Hippocampal formation (tissue), 2 donors: ENCODE data around the gene CWC15.
"Not testable (repeated sequence)": the region's sequence is repeated elsewhere in the genome, so short reads cannot be mapped to it uniquely, and the experiment has no call there.

ENCODE experiments used
- DNase-seq, 2 donors: peaks; one replicate each; lab custom pipeline; 2025; lab: John Stamatoyannopoulos, UW

Gene CWC15

GRCh38 chr11:94954753-94955152 lies 18.6 kb downstream of the CWC15 start:
- DNase-seq: no peak

DNA sequence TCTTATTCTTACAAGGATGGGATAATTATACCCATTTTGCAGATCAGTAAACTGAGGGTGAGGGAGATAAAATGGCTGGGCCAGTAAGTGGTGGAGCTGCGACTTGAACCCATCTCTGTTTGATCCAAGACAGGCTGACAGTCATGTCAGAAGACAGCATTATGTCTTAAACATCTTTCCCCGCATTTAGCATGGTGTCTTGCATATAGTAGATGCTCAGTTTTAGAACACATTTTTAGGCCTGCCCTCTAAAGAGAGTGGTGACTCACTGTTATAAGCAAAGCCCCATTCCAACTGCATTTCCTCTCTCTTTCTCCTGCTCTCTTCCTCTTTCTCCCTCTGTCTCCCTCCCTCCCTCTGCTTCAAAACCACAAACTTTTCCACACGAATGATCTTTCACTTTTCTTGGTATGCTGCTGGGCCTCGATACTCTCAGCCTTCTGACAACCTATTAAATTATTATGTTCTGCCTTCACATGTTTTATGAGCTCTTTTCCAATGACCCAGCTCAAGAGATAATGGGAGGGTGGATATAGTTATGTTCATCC lies 25.2 kb downstream of the CWC15 start:
- DNase-seq: no peak

- no peak for DNase-seq
Observed at GRCh38 chr11:94946812-94947211, 26.5 kb downstream of the CWC15 start.

DNA sequence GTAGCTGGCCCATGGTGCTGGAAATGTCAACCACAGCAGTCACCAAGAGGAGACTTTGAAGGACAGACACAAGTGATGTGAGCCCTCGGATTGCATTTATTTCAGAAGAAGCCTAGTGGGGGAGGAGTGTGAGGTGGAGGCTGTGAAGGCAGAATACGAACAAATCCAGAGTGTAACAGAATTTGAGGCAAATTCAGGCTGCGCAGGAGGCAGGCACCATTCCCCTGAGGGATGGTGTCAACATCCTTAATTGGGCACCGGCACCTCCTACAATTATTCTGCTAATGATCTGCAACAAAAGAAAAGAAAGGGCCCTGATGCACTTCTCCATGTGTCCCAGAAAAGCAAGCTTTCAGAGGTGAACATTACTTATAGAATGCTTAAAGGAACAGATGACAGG lies 32.2 kb downstream of the CWC15 start:
- DNase-seq: no peak

- no peak for DNase-seq
Observed at GRCh38 chr11:94939346-94939745, 34.0 kb downstream of the CWC15 start.

- no peak for DNase-seq
Observed at GRCh38 chr11:94938095-94939055, 35.0 kb downstream of the CWC15 start.

- DNase-seq: no peak
Observed at GRCh38 chr11:94934846-94935245, 38.5 kb downstream of the CWC15 start.

DNA sequence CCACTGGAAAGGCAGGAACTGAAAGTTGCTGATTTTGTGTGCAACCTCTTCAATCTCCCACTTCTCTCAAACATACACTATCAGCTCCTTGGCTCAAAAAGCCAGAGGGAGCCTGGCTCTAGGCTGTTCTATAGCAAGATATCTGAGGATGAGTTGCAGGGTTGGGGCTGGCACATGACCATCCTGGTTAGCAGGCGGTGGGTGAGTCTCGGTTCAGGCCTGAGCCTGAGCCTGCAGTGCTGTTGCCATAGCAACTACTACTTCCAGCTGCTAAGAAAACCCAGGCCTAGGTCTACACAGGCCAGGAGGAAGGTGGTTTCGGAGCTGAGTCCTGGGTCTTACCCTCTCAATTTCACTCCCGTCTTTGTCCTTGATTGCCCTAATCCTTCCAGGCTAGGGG lies 39.0 kb downstream of the CWC15 start:
- no peak for DNase-seq

GRCh38 chr11:94933223-94934130 lies 39.9 kb downstream of the CWC15 start:
- no peak for DNase-seq

- DNase-seq: no peak
Observed at GRCh38 chr11:94932503-94932902, 40.9 kb downstream of the CWC15 start.

GRCh38 chr11:94932072-94932471 lies 41.3 kb downstream of the CWC15 start:
- DNase-seq: not testable (repeated sequence)

GRCh38 chr11:94928117-94928990 lies 45.0 kb downstream of the CWC15 start:
- no peak for DNase-seq

GRCh38 chr11:94926698-94927237 lies 46.6 kb downstream of the CWC15 start:
- DNase-seq: peak; percentile 32 to 62

DNA sequence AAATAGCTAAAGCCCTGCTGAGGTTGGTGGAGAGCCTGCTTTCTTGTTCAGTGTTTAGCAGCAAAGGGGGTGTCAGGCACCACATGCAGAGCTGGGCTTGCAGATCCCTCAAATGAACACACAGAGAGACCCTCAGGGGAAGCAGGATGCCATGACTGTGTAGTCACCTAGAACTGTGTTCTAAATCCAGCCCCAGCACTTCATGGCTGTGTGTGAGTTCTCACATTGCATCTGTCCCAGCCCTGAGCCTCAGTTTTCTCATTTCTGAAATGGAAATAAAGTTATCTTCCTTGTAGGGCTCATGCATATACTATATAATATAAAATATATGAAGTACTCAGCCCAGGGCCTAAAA lies 47.1 kb downstream of the CWC15 start:
- no peak for DNase-seq

- DNase-seq: no peak
Observed at GRCh38 chr11:94925422-94926270, 47.7 kb downstream of the CWC15 start.

DNA sequence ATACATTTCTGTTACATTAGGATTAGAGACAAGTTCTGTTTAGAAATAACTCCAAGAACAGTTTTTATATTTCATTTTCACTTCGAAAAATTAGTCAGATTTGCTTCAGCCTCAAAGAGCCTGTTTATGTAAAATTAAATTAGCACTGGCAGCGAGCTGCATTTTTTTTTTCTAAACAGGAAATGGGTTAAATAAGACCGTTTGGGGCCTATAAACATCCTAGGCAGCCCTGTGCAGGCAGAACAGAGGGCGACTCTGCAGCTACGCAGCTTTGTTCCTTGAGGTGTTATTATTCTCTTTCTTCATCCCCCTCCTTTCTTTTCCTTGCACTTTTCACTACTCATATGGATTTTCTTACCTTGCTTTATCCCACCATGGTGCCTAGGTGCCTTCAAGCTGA lies 48.7 kb downstream of the CWC15 start:
- no peak for DNase-seq

DNA sequence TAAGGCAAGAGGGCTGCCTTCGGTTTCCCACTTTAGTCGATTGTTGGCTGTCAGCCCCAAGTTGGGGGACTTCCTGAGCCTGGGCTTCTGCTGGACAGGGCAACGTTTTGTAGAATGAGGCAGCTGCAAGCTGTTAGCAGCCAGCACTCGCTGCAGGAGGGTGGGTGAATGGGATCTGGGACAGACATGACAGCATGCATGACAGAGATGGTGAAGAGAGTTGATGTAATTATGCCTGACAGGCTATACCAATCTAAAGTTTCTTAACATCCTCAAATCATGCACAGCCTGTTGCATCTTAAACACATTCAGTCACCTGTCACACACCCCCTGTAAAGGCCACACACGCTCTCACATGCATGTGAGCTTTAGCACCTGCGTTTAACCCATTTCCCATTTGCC lies 49.2 kb downstream of the CWC15 start:
- DNase-seq: no peak

DNA sequence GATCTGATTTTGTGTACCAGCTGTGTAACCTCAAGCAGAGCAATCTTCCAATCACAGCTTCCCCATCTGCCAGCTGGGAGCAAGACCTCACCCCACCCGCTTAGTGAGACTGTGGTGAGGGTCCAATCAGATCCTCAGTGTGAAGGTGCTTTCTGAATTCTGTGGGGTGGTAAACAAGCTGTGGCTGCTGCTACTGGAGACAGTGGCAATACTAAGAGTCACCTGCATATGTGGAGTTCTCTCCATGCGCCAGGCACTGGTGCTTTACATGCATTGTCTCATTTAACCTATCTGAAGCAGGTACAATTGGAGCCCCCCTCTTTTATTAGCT lies 50.4 kb downstream of the CWC15 start:
- no peak for DNase-seq

GRCh38 chr11:94922321-94923003 lies 50.9 kb downstream of the CWC15 start:
- DNase-seq: peak in 1 of 2 donors; percentile 30

DNA sequence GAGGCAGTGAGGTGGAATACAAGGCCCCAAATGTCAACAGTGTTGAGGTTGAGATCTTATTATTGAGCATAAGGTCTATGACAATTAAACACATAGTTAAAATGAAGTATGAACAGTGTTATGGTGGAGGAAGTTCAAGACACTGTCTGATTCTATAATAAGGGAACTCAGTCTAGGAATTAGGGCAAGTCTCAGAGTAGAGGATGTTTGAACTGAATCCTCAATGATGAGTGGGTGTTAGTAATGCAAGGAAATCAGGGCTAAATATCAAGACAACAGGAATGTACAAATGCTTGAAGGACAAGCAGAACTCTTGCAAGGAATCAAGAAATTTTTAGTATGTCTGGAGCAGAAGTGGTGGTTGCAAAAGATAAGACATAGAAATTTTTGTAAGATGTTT lies 53.0 kb downstream of the CWC15 start:
- no peak for DNase-seq
